Vagina (tissue), 2 donors: ENCODE measurements around the gene RIN3.

Source experiments
- CTCF ChIP-seq, 3 experiments: fragments of 450-650 bp in 2 of 3; fragments of 200-600 bp in 1 of 3; sonication (generic) in 1 of 3; IDR thresholded peaks; one replicate each; pipeline ENCODE4 v1.5.1; 2017 to 2019; ENCODE audit warnings: antibody characterized with exemption in 3 of 3, mild to moderate bottlenecking in 2 of 3, moderate library complexity in 2 of 3
- POLR2A ChIP-seq, 2 donors: fragments of 450-650 bp; IDR thresholded peaks; one replicate each; pipeline ENCODE4 v1.6.1; 2017; ENCODE audit warnings: antibody characterized with exemption in 2 of 2, mild to moderate bottlenecking in 2 of 2, moderate library complexity in 2 of 2

- no peak for TF ChIP-seq CTCF (IDR thresholded peaks at IDR 0.05)
- TF ChIP-seq POLR2A (IDR thresholded peaks at IDR 0.05) = no peak
Measured at GRCh38 chr14:92673601-92674150, 160.1 kb downstream of the RIN3 start.
